ENCODE data around the gene MCFD2.

Gene MCFD2

GRCh38 chr2:46871976-46872381, 43.6 kb downstream of the MCFD2 start:
- DNase-seq: no peak

GRCh38 chr2:46870051-46870839, 45.4 kb downstream of the MCFD2 start:
- DNase-seq: no peak

GRCh38 chr2:46869621-46870020, 46.0 kb downstream of the MCFD2 start:
- no peak for DNase-seq

GRCh38 chr2:46866770-46867246, 48.8 kb downstream of the MCFD2 start:
- no peak for DNase-seq

DNA sequence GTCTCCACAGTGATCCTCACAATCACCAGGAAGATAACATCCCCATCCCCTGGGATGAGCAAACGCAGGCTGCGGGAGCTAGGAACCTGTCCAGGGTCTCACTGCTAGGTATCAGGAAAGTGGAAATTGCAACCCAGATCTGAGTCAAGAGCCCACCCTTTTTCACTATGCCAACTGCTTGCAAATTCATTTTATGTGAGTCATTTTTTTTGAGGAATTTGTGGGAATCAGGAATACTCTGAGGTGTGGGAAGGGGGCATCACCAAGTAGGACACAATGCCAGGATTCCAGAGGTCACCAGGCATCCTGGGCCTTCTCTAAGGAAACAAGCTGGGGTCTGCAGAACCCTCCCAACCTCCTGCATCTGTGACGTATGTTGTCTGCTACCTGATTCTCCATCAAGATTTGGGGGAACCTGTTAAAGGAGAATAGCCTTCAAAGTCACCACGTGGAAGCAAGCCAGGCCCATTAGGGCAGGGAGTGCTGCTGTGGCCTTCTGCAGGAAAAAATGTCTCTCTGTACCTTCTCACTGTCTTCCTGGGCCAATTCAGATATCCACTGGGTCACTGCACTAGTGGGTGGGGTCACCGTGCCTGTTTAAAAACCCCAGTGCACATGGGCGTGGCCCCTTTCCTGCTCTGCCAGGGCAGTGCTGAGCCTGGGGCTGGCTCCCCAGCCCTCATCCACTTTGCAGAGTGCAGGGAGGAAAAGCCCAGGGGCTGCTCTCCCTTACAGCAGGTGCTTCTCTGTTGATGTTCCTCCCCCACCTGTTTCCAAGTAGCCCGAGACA, 50.2 kb downstream of the MCFD2 start:
- no peak for DNase-seq

DNA sequence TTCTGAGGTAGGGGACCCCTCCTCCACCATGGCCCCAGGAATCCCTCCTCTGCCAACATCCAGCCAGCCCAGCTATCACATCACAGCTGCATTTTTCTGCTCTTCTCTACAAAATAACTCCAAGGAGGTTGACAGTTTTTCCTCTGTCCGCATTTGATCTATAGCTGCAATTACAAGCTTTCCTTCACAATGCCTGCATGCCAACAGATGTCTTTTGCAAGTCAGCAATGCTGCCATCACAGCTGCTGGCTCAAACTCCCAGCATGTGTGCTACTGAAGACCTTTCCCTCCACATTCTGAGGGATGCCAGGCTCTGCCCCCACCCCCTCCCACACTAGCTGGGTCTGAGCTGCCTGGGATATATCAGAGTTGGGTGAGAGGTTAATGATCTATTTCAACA, 51.7 kb downstream of the MCFD2 start:
- DNase-seq: no peak

DNA sequence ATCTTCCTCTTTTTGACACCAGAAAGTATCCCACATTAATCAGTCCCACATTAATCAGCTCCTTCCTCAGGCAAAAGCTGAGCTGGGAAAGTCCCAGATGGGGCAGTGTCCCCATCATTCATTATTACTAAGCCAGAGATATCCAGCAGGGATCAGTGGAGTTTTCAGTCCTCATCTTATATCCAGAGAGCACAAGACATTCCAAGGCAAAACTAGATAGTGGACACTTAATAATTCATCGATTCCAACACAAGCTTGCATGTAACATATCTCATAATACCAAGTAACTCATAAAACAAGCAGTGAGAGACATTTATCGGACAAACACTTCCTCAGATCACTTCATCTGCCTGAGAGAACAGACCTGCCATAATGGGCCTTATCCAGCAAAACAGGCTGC, 53.1 kb downstream of the MCFD2 start:
- DNase-seq: no peak

- DNase-seq: no peak
Observed at GRCh38 chr2:46861916-46862315, 53.7 kb downstream of the MCFD2 start.

DNA sequence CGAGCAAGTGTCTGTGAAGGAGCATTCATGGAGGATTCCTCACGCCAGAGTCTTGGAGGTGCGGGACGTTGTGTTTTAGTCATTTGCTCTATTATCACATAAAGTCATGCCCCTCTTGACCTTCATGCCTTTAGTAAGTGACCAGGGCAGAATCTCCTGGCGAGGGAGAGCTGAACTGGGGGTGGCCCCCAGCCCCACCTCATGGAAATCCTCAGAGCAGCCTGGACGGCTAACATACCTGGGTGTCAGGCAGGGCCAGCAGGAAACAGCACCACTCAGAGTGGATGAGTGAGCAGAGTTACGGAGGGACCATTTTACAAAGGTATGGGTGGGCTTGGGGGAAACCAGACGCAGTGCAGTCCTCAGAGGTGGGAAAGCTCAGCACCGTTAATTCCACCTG, 56.1 kb downstream of the MCFD2 start:
- DNase-seq: no peak

DNA sequence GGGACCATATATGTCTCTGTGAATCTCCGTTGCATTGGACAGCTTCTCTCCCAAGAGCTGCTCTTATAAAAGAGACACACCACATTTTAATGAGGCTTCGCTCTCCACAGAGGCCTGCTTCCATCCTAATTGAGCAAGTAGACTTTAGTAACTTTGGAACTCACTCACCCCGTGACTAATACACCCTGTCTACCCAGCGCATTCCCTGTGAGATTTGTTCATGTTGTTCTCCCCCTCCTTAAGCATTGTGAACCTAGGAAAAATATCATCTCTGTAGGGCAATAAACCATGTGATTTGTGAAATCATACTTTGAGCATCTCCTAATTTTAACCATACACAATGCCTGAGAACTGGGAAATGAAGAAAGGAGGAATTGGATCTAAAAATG, 56.9 kb downstream of the MCFD2 start:
- DNase-seq: no peak

DNA sequence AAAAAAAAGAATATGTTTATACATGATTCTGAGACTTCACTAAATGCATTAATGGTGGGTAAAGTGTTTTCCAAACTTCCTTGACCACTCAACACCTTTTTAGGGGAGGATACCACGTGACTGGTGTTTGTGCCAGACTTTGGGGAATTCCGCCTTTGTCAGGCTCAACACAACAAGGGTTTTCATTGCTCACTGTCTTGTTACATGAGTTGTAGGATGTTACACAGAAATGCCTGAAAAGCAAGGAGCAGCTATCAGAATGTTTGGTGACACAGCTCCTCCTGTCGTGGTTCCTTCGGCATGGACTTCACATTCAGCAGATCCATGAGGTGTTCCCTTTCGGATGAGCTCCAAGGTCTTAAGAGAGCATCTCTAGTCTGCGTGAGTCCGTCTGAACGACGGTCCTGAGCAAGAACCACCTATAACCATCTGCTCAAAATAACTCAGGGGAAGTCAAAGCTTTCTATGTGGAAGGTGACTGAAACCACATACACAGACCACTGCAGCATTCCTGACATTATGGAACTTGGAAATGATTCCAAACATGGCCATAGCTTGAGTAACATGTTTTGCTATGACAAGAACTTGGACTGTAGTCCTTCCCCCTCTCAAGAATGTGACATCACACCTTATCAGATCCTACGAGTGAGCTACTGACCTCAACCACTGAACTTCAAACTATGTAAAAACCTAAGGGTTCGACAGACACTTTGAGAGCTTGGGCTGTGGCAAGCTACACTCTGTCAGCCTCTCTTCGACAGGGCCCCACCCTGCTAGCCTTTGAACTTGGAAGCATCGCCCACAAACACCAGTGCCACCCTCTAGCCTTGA, 57.5 kb downstream of the MCFD2 start:
- DNase-seq: no peak

DNA sequence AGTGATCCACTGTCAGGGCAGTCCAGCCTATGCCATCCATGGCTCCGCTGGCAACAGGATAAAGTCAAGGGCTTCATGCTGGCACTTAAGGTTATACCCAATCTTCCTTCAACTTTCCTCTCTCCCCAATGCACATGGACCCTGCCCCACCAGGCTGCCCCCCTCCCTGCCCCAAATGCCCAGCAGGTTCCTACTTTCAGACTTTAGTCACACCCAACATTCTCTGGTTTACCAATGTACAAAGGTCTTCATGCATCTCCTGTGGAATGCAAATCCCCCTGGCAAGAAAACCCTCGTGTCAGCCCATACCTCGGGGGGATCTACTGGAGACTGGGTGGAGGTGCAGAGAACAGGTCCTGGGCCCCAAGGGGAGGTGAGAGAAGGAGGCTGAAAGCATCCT, 59.3 kb downstream of the MCFD2 start:
- no peak for DNase-seq

DNA sequence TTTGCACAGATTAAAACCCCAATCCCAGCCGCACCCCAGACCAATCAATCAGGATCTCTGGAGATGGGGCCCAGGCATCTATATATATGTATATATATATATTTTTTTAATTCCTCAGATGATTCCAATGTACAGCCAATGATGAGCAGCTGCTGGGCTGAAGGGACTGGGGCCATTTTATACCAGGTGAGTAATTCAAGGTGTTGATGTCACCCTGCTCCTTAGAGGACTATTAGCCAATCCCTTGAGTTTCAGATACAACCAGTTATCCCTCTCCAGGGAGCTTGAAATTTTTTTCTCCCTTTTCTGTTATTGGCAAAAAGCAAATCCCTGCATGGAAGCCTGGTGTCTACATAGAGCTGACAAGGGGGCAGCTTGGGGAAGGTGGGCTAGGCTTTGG, 59.8 kb downstream of the MCFD2 start:
- DNase-seq: no peak

DNA sequence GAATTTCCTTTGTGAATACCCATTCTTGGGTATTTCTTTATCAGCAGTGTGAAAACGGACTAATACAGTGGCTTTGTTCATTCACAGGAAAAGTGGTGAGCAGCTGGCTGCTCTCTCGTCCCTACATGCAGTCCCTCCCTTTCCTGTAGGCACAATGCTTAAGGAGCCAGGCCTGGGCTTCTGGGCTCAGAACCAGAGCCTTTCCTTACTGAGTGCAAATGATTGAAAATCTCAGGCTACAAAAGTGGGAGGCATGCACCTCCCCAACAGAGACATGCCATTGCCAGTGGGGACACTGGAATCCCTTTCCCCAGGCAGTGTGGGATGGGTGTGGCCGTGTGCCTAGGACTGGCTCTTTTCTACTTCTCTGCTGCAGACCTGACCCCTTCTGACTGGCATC, 61.3 kb downstream of the MCFD2 start:
- DNase-seq: no peak

DNA sequence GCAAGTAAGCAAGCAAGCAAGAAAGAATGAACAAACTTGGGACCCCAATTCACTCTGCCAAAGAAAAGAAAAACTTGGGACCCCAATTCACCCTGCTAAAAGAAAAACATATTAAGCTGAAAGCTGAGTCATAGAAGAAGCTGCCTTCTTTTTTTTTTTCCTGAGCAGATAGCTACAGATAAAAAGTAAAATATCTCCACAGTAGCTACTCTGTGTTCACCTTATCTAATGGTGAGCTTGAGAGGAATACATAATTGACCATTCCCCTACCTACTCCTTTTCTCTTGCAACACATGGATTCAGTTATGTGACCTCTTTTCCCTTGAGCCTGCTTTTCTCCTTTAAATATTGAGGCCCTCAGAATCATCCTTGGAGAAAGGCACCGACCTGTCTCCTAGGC, 63.0 kb downstream of the MCFD2 start:
- DNase-seq: no peak

GRCh38 chr2:46852124-46852523, 63.5 kb downstream of the MCFD2 start:
- no peak for DNase-seq
